ENCODE data around the gene PHOSPHO1. TPM values are rescaled to one million over a fixed set of nuclear protein-coding genes. Genes with fewer than 3 reads are reported as not detected.

The PHOSPHO1 gene
- total RNA-seq, 2 donors from 2014 or later = 0.95 TPM; not detected in 1

- DNase-seq (ENCODE audit: low spot score) (no peak), ATAC-seq (ENCODE audit: insufficient number of reproducible peaks, low FRiP score, low read depth) (no peak)
- Histone ChIP-seq H3K9me3 (no peaks in the 10 kb centered on the region), H3K4me1 (ENCODE audit: control insufficient read depth in 1 of 2, low read depth in 2 of 2) (peaks cover 4 to 19% of the 10 kb centered on the region in 2 donors), H3K36me3 (no peaks in the 10 kb centered on the region), H3K4me3 (peak overlapping the region; percentile 53), H3K27ac (no peak overlapping the region), H3K27me3 (replicated peaks; ENCODE audit: insufficient read depth) (peaks cover 6% of the 10 kb centered on the region)
- no peak for TF ChIP-seq CTCF (IDR thresholded peaks at IDR 0.05)
Observed at GRCh38 chr17:49224198-49224996, 6.2 kb downstream of the PHOSPHO1 start.

GRCh38 chr17:49223517-49224197 is 6.9 kb downstream of the PHOSPHO1 start:
- DNase-seq (ENCODE audit: low spot score) = no peak

GRCh38 chr17:49223168-49223516 is 7.4 kb downstream of the PHOSPHO1 start:
- TF ChIP-seq CTCF (IDR thresholded peaks at IDR 0.05) = no peak
- Histone ChIP-seq H3K4me3 (peak overlapping the region; percentile 53), H3K27ac (no peak overlapping the region), H3K9me3 (no peaks in the 10 kb centered on the region), H3K27me3 (replicated peaks; ENCODE audit: insufficient read depth) (peaks cover 6% of the 10 kb centered on the region), H3K36me3 (no peaks in the 10 kb centered on the region), H3K4me1 (ENCODE audit: control insufficient read depth in 1 of 2, low read depth in 2 of 2) (peaks cover 4 to 19% of the 10 kb centered on the region in 2 donors)
- no peak for ATAC-seq (ENCODE audit: insufficient number of reproducible peaks, low FRiP score, low read depth)
- DNase-seq (ENCODE audit: low spot score) = no peak

More at GRCh38 chr17:49223517-49224197, 6.9 kb downstream of the PHOSPHO1 start:
- H3K9me3 ChIP-seq = no peaks in the 10 kb centered on the region
- peaks cover 6% of the 10 kb centered on the region for H3K27me3 ChIP-seq (replicated peaks; ENCODE audit: insufficient read depth)
- ATAC-seq (ENCODE audit: insufficient number of reproducible peaks, low FRiP score, low read depth) = no peak
- H3K36me3 ChIP-seq = no peaks in the 10 kb centered on the region
- peak overlapping the region; percentile 53 for H3K4me3 ChIP-seq
- TF ChIP-seq CTCF (IDR thresholded peaks at IDR 0.05) = peak; percentile 75
- H3K27ac ChIP-seq = no peak overlapping the region
- H3K4me1 ChIP-seq (ENCODE audit: control insufficient read depth in 1 of 2, low read depth in 2 of 2) = peaks cover 4 to 19% of the 10 kb centered on the region in 2 donors

- no peak for TF ChIP-seq CTCF (IDR thresholded peaks at IDR 0.05)
- Histone ChIP-seq H3K9me3 (no peaks in the 10 kb centered on the region), H3K4me3 (no peak overlapping the region), H3K27ac (no peak overlapping the region), H3K36me3 (no peaks in the 10 kb centered on the region), H3K4me1 (ENCODE audit: control insufficient read depth in 1 of 2, low read depth in 2 of 2) (peaks cover 6 to 18% of the 10 kb centered on the region in 2 donors), H3K27me3 (replicated peaks; ENCODE audit: insufficient read depth) (no peaks in the 10 kb centered on the region)
- no peak for ATAC-seq (ENCODE audit: insufficient number of reproducible peaks, low FRiP score, low read depth)
- DNase-seq (ENCODE audit: low spot score) = no peak
Observed at GRCh38 chr17:49219987-49220386, 10.6 kb downstream of the PHOSPHO1 start.
